GM13976 (cell line): ENCODE measurements around the gene PDK2.

Experiments
- DNase-seq: peaks from one replicate; pipeline ENCODE4 v3.0.0; 2012; ENCODE audit warnings: low spot score
- CTCF ChIP-seq: IDR thresholded peaks from 2 replicates; pipeline ENCODE4 v1.5.1; 2012; ENCODE audit warnings: borderline replicate concordance, mild to moderate bottlenecking; ENCODE audit not compliant: insufficient read depth; ENCODE audit errors: extremely low read depth, missing control alignments, control extremely low read depth
- in situ Hi-C: fragments of 300-500 bp; cut with MboI; formaldehyde crosslinking; loops from one replicate; pipeline ENCODE4 v1.12.0; 2022; ENCODE audit warnings: low sequenced_read_pairs, mixed read lengths, inconsistent platforms; ENCODE audit not compliant: unreplicated experiment

Gene PDK2

GRCh38 chr17:50148226-50149090 lies 53.3 kb downstream of the PDK2 start:
- TF ChIP-seq CTCF, result no peak
- in situ Hi-C loops, result no loop called here
- peak; percentile 85 for DNase-seq

GRCh38 chr17:50149091-50149416 lies 53.9 kb downstream of the PDK2 start:
- TF ChIP-seq CTCF, result no peak
- no peak for DNase-seq
- in situ Hi-C loops, result no loop called here

GRCh38 chr17:50149417-50150353 lies 54.5 kb downstream of the PDK2 start:
- in situ Hi-C loops, result no loop called here
- DNase-seq, result no peak
- peak; percentile 26 for TF ChIP-seq CTCF

GRCh38 chr17:50150354-50151040 lies 55.3 kb downstream of the PDK2 start, which contains the start of gene PPP1R9B:
PPP1R9B (minus strand) TSS chr17:50150677; CDS start chr17:50150513, 164 bp downstream.
- TF ChIP-seq CTCF, result no peak
- in situ Hi-C loops, result no loop called here
- DNase-seq, result no peak

GRCh38 chr17:50151041-50151936 lies 56.1 kb downstream of the PDK2 start:
- in situ Hi-C loops, result no loop called here
- DNase-seq, result peak; percentile 95
- TF ChIP-seq CTCF, result peak; percentile 42
